ENCODE measurements around the gene RFTN1. TPM values are rescaled to one million over a fixed set of nuclear protein-coding genes. Genes with fewer than 3 reads are reported as not detected.

Gene RFTN1
- total and polyA plus RNA-seq, 4 donors, result 33.8 to 82.5 (median 53.4) TPM

- no peak overlapping the region for H3K27ac ChIP-seq (ENCODE audit: low read depth in 1 of 2, low read length in 1 of 2)
Measured at GRCh38 chr3:16429086-16429485, 84.4 kb downstream of the RFTN1 start.

GRCh38 chr3:16428612-16429011 lies 84.9 kb downstream of the RFTN1 start:
- no peak for ATAC-seq (ENCODE audit: insufficient read depth, low FRiP score)
- H3K27ac ChIP-seq (ENCODE audit: low read depth in 1 of 2, low read length in 1 of 2), result no peak overlapping the region
- peaks cover 0 to 11% (median 3%) of the 10 kb centered on the region in 5 donors for H3K4me1 ChIP-seq (ENCODE audit: control insufficient read depth in 5 of 5, insufficient read depth in 5 of 5, low read length in 5 of 5)
- DNase-seq, result peak in 2 of 3 donors; percentile 29 to 51
- H3K36me3 ChIP-seq (ENCODE audit: control insufficient read depth in 4 of 4, insufficient read depth in 4 of 4, low read length in 4 of 4), result peaks cover 0 to 8% (median 3%) of the 10 kb centered on the region in 4 donors
- H3K9me3 ChIP-seq (ENCODE audit: control insufficient read depth in 4 of 4, insufficient read depth in 3 of 4, low read length in 3 of 4), result no peaks in the 10 kb centered on the region
- no peaks in the 10 kb centered on the region for H3K27me3 ChIP-seq (ENCODE audit: control insufficient read depth in 3 of 3, insufficient read depth in 3 of 3, low read length in 2 of 3)
- H3K4me3 ChIP-seq, result no peak overlapping the region
- H3K9ac ChIP-seq (ENCODE audit: insufficient read depth in 1 of 2, low read length in 2 of 2), result no peak overlapping the region
- TF ChIP-seq CTCF (IDR thresholded peaks at IDR 0.05; ENCODE audit: control extremely low read depth, extremely low read depth), result no peak
- 71 to 91% methylated on average over 5 of the region's 5 CpGs for WGBS, 2 donors

More at GRCh38 chr3:16429086-16429485, 84.4 kb downstream of the RFTN1 start:
- DNase-seq, result no peak
- no peak overlapping the region for H3K9ac ChIP-seq (ENCODE audit: insufficient read depth in 1 of 2, low read length in 2 of 2)
- peaks cover 0 to 8% (median 3%) of the 10 kb centered on the region in 4 donors for H3K36me3 ChIP-seq (ENCODE audit: control insufficient read depth in 4 of 4, insufficient read depth in 4 of 4, low read length in 4 of 4)
- 27 to 74% methylated on average over 1 of the region's 1 CpG for WGBS, 2 donors
- ATAC-seq (ENCODE audit: insufficient read depth, low FRiP score), result no peak
- no peak for TF ChIP-seq CTCF (IDR thresholded peaks at IDR 0.05; ENCODE audit: control extremely low read depth, extremely low read depth)
- no peaks in the 10 kb centered on the region for H3K27me3 ChIP-seq (ENCODE audit: control insufficient read depth in 3 of 3, insufficient read depth in 3 of 3, low read length in 2 of 3)
- H3K4me1 ChIP-seq (ENCODE audit: control insufficient read depth in 5 of 5, insufficient read depth in 5 of 5, low read length in 5 of 5), result peaks cover 0 to 13% (median 3%) of the 10 kb centered on the region in 5 donors
- H3K4me3 ChIP-seq, result no peak overlapping the region
- H3K9me3 ChIP-seq (ENCODE audit: control insufficient read depth in 4 of 4, insufficient read depth in 3 of 4, low read length in 3 of 4), result no peaks in the 10 kb centered on the region

DNA sequence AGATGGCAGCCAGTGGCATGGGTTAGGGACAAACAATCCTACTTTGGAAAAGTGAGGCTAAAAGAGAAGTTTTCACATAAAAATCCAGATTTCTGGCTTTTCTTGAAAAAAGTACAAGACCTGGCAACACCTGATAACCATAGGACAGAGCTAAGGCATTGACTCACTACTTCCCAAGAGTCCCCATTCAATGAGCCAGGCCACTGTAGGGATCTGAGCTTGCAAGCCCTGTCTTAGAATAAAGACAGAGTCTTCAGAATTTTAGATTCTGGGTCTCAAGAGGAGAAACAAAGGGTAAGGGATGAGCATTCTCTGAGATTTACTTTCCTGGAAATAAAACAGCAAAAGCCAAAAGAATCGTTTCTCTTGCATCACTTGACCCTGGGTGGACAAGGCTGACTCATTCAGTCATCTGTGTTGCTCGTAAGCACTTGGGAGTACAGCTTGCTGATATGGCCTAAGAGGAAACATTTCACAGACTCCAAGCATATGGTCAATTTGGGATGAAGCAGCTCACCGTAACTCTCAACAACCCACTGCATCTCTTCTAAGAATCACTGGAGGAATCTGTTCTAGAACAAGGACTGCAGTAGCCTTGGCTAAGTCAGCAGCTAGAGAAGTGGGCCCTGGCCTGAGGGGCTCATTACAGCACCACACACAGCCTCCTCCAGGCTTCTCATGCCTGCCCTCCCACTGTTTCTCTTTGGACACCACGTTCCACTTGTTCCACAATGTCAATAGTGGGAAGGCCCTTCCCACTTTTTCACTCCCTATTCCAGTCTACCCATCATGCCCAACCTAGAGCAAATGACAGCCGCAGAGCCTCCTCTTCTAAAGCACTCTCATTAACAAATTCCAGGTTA lies 86.2 kb downstream of the RFTN1 start:
- no peak for TF ChIP-seq CTCF (IDR thresholded peaks at IDR 0.05; ENCODE audit: control extremely low read depth, extremely low read depth)
- peaks cover 0 to 11% (median 3%) of the 10 kb centered on the region in 5 donors for H3K4me1 ChIP-seq (ENCODE audit: control insufficient read depth in 5 of 5, insufficient read depth in 5 of 5, low read length in 5 of 5)
- ATAC-seq (ENCODE audit: insufficient read depth, low FRiP score) (peak; percentile 81), DNase-seq (no peak)
- no peaks in the 10 kb centered on the region for H3K27me3 ChIP-seq (ENCODE audit: control insufficient read depth in 3 of 3, insufficient read depth in 3 of 3, low read length in 2 of 3)
- H3K9ac ChIP-seq (ENCODE audit: insufficient read depth in 1 of 2, low read length in 2 of 2), result no peak overlapping the region
- H3K27ac ChIP-seq (ENCODE audit: low read depth in 1 of 2, low read length in 1 of 2), result peak overlapping the region in 1 of 2 donors; percentile 90
- WGBS, 2 donors, result 48 to 60% methylated on average over 5 of the region's 5 CpGs
- no peak overlapping the region for H3K4me3 ChIP-seq
- H3K9me3 ChIP-seq (ENCODE audit: control insufficient read depth in 4 of 4, insufficient read depth in 3 of 4, low read length in 3 of 4), result no peaks in the 10 kb centered on the region
- peaks cover 0 to 7% (median 2%) of the 10 kb centered on the region in 4 donors for H3K36me3 ChIP-seq (ENCODE audit: control insufficient read depth in 4 of 4, insufficient read depth in 4 of 4, low read length in 4 of 4)
